Pulmonary artery endothelial cell (primary cell): ENCODE measurements around the gene KIAA0232. TPM values are rescaled to one million over a fixed set of nuclear protein-coding genes. Genes with fewer than 3 reads are reported as not detected.

Experiments
- DNase-seq: peaks from one replicate; pipeline ENCODE4 v3.0.0-alpha.2; 2011; ENCODE audit warnings: low read depth, low spot score
- total RNA-seq: library from RNA; depleted of rRNA; stranded (reverse); fragments of >200 nt; gene quantifications from 2 replicates; pipeline ENCODE4 v1.2.3, GENCODE V29; 2014

Gene KIAA0232
- total RNA-seq, 1 donor from 2014 or later, result 18.8 TPM

GRCh38 chr4:6915041-6916005, 132.8 kb downstream of the KIAA0232 start:
- DNase-seq, result no peak

DNA sequence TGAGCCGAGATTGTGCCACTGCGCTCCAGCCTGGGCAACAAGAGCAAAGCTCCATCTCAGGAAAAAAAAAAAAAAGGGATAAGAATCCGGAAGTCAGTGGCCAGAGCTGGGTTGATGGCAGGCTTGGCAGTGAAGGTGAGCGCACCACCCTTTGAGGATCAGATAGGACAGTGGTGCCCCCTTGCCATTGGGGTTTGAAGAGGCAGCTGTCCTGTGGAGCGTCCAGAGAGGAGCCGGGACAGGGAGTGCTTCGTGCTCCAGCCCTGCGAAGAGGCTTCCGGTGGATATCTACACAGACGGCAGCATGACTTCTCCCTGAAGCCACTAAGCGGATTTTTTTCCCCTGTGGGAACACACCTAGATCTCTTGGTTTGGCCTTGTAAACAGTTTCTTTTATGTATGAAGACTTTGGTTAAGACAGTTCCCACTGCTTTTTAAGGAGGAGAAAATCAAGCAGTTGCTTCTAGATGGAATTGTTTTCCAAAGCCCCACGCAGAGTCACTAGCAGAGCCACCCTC, 133.6 kb downstream of the KIAA0232 start:
- DNase-seq, result no peak

- no peak for DNase-seq
Observed at GRCh38 chr4:6916587-6917460, 134.3 kb downstream of the KIAA0232 start.

- DNase-seq, result no peak
Observed at GRCh38 chr4:6917461-6918271, 135.1 kb downstream of the KIAA0232 start.

DNA sequence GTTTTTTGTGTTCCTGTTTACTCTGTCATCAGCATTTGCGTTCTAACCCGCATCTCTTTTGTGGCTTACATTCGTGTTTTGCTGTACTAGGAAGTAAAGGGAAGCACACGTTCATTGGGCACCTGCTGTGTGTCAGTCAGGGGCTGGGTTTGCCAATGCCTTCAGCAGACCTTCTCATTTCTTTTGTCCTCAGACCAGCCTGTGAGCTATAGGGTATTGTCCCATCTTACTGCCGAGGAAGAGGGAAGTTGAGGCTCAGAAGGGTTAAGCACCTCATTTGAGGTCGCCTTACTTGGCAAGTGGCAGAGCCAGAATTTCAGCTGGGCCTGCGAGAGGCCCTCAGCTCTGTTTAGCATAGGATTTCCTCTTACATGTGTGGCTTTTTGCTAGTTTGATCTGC, 135.8 kb downstream of the KIAA0232 start:
- DNase-seq, result no peak

DNA sequence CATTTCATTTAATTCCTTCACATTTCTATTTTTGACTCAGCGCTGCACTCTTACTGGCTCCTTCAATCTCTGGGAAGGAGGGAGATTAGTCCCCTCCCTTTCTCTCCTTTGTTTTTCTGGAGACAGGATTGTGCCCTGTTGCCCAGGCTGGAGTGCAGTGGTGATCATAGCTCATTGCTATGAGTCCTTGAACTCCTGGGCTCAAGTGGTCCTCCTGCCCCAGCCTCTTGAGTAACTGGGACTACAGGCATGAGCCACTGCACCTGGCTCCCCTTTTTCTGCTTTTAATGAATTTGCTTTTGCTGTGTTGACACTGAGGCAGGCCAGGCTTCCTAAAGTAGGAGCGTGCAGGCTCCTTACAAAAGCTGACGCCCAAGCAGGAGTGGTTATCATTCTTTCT, 137.6 kb downstream of the KIAA0232 start:
- DNase-seq, result no peak

GRCh38 chr4:6923507-6923906, 141.0 kb downstream of the KIAA0232 start:
- no peak for DNase-seq

GRCh38 chr4:6924361-6924779, 141.8 kb downstream of the KIAA0232 start:
- DNase-seq, result no peak

DNA sequence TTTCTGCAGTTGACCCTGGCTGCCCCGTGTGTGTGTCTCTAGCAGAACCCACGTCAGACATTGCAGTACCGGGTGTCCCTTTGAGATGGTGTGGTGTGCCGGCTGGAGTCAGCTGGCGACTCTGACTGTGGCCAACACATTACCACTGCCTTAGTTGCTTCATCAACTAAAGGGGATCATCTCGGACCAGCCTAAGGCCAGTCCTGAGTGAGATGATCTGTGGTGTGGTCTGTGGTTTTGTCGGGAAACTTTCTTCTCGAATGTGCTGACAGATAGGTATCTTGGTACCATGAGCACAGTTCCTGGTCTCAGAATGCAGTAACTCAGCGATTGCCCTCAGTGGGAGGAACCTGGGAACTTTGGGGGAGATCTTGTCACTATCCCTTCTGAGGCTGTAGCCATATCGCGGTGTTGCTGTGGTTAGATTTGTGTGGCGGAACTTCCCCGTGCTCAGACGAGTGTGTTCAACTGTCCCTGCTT, 142.9 kb downstream of the KIAA0232 start:
- DNase-seq, result no peak

DNA sequence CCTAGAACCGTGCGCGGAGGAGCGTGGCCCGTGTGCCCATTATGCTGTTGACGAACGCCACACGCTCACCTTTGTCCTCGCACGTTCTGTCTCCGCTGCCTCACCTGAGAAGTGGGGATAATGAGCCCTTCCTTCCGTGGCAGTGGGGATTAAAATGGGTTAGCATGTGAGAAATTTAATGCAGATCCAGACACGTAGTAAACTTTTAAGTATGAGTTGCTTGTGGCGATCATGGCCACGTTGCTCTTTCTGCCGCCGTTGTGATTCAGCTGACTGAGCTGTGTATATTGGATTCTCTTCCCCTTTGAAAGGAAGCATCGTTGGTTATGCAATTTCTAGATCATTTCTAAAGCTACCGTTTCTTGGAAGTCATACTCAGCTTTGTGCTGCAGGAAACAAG, 143.6 kb downstream of the KIAA0232 start:
- DNase-seq, result no peak

DNA sequence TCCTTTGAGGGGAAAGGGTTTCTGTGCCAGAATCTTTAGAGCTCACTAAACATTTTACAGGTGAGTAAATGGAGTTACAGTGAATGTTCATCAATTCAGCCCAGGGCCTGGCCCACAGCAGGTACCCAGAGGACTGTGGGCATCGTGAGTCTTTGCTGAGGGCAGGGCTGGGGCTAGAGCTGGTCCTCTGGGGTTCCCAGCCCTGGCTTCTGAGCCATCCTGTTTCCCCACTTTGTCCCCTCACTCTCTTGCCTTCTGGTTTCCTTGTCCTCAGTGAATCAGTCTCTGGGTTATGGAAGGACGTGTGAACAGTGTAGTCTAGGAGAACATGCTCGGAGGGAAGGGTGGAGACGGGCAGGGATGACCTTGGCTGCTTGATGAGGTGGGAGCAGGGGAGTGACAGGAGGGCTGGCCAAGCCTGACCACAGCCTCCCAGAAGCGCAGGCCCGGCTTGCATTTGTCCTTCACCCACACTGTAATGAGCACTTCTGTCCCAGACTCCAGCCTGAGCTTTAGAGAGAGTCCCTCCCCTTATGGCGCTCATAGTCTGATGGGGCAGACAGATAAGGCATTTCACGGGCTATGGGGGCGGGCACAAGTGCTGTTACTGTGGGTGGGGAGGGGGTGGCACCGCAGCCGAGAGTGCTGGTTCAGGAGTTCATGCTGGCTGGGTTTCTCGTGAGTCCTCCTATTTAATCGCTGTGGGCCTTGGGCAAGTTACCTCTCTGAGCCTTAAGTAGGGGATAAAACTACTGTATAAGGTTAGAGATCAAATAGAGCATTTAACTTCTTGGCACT, 144.4 kb downstream of the KIAA0232 start:
- no peak for DNase-seq

- DNase-seq, result no peak
Observed at GRCh38 chr4:6928081-6928480, 145.6 kb downstream of the KIAA0232 start.

- DNase-seq, result no peak
Observed at GRCh38 chr4:6929339-6929811, 146.8 kb downstream of the KIAA0232 start.

- no peak for DNase-seq
Observed at GRCh38 chr4:6929812-6930464, 147.4 kb downstream of the KIAA0232 start.

DNA sequence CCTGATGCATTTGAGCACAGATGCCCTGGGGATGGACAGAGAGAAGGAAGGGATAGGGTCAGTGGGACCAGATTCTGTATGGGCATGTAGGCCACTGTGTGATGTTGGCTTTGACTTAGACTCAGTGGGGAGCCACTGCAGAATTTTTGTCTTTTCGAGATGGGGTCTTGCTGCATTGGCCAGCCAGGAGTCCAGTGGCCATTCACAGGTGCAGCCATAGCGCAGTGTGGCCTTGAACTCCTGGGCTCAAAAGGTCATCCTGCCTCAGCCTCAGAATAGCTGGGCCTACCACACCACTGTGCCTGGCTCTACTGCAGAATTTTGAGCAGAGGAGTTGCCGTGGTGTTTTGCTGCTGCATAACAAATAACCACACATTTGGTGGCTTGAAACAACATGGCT, 149.9 kb downstream of the KIAA0232 start:
- DNase-seq, result no peak

DNA sequence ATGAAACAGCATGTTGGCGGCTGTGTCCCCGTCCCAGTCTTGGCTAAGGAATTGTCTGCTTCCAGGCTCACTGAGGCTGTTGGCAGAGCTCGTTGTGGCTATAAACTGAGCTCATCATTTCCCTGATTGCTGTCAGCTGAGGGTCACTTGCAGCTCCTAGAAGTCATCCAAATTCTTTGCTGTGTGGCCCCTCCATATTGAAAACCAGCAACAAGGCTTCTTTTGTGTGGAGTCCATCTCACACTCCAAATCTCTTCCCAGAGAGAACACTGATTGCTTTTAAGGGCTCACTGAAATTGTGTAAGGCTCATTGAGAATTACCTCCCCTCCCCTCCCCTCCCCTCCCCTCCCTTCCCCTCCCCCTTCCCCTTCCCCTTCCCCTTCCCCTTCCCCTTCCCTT, 150.4 kb downstream of the KIAA0232 start:
- no peak for DNase-seq
